Stimulated activated naive B cell treated with anti-CD40 and anti-IgM and Interleukin-4, amounts not matched to agents 10 μg/mL and 1 μg/mL and 100 μg/mL, for 72 hours (primary cell): ENCODE results near the gene LPCAT1.

Experiments
- ATAC-seq, 2 donors: fragments of 150-1000 bp; cut with Tn5 transposase; replicated peaks; 2 replicates each; pipeline ENCODE4 v1.10.0; 2021; ENCODE audit warnings: moderate library complexity in 1 of 2
- DNase-seq: peaks from one replicate; pipeline ENCODE4 v3.0.0; 2021
- H3K27ac Mint-ChIP-seq: one replicate; pipeline ENCODE4 v1.8.0; 2022; ENCODE audit warnings: mild to moderate bottlenecking, mixed read lengths
- H3K27me3 Mint-ChIP-seq, 2 donors: one replicate each; pipeline ENCODE4 v1.8.0; 2022; ENCODE audit warnings: mixed read lengths in 2 of 2
- H3K36me3 Mint-ChIP-seq, 2 donors: one replicate each; pipeline ENCODE4 v1.8.0; 2022; ENCODE audit warnings: mixed read lengths in 2 of 2, mild to moderate bottlenecking in 1 of 2
- H3K4me1 Mint-ChIP-seq, 2 donors: one replicate each; pipeline ENCODE4 v1.8.0; 2022; ENCODE audit warnings: mixed read lengths in 2 of 2, mild to moderate bottlenecking in 1 of 2
- H3K4me3 Mint-ChIP-seq, 2 donors: one replicate each; pipeline ENCODE4 v1.8.0; 2022; ENCODE audit warnings: mild to moderate bottlenecking in 2 of 2, mixed read lengths in 2 of 2, moderate library complexity in 1 of 2
- H3K9me3 Mint-ChIP-seq, 2 donors: one replicate each; pipeline ENCODE4 v1.8.0; 2022; ENCODE audit warnings: mixed read lengths in 2 of 2, mild to moderate bottlenecking in 1 of 2

Gene LPCAT1

GRCh38 chr5:1470762-1471211 lies 53.0 kb downstream of the LPCAT1 start:
- no peaks in the 10 kb centered on the region for H3K27me3 Mint-ChIP-seq
- peaks cover 69 to 80% of the 10 kb centered on the region in 2 donors for H3K36me3 Mint-ChIP-seq
- no peak overlapping the region for H3K27ac Mint-ChIP-seq
- ATAC-seq (no peak), DNase-seq (no peak)
- H3K4me3 Mint-ChIP-seq: no peak overlapping the region
- peaks cover 24 to 44% of the 10 kb centered on the region in 2 donors for H3K4me1 Mint-ChIP-seq
- peaks cover 0 to 2% of the 10 kb centered on the region in 2 donors for H3K9me3 Mint-ChIP-seq

GRCh38 chr5:1468629-1469527 lies 54.9 kb downstream of the LPCAT1 start:
- Mint-ChIP-seq H3K9me3 (peaks cover 8 to 9% of the 10 kb centered on the region in 2 donors), H3K4me1 (peaks cover 28 to 44% of the 10 kb centered on the region in 2 donors), H3K27me3 (no peaks in the 10 kb centered on the region), H3K27ac (peak overlapping the region; percentile 96), H3K36me3 (peaks cover 71 to 86% of the 10 kb centered on the region in 2 donors), H3K4me3 (no peak overlapping the region)
- DNase-seq (no peak), ATAC-seq (no peak)

DNA sequence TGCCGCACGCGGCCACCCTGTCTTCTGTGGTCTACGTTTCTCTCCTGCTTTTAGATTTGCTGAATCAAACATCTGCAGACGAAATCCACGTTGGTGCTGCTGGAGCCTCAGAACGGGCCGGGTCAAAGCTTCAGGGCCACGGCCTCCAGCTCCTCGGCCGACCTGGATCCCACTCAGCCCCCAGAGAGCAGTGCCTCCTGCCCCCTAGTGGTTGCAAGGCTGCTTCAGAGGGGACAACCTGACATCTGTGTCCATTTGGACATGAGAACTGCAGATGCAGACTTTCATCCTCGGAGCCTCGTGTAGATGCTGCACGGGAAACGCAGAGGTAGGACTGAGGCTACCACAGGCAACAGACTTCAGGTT lies 55.5 kb downstream of the LPCAT1 start:
- Mint-ChIP-seq H3K4me3 (peak overlapping the region in 1 of 2 donors; percentile 48), H3K9me3 (peaks cover 8 to 9% of the 10 kb centered on the region in 2 donors), H3K27ac (peak overlapping the region; percentile 96), H3K36me3 (peaks cover 72 to 86% of the 10 kb centered on the region in 2 donors), H3K27me3 (no peaks in the 10 kb centered on the region), H3K4me1 (peaks cover 28 to 44% of the 10 kb centered on the region in 2 donors)
- DNase-seq (no peak), ATAC-seq (peak; percentile 26 to 38)

GRCh38 chr5:1467341-1468246 lies 56.2 kb downstream of the LPCAT1 start:
- H3K27me3 Mint-ChIP-seq: no peaks in the 10 kb centered on the region
- no peak for ATAC-seq
- no peak for DNase-seq
- peaks cover 8 to 9% of the 10 kb centered on the region in 2 donors for H3K9me3 Mint-ChIP-seq
- peak overlapping the region; percentile 96 for H3K27ac Mint-ChIP-seq
- peaks cover 69 to 82% of the 10 kb centered on the region in 2 donors for H3K36me3 Mint-ChIP-seq
- peaks cover 26 to 44% of the 10 kb centered on the region in 2 donors for H3K4me1 Mint-ChIP-seq
- H3K4me3 Mint-ChIP-seq: peak overlapping the region; percentile 37 to 48

GRCh38 chr5:1466631-1467265 lies 57.0 kb downstream of the LPCAT1 start:
- peaks cover 68 to 83% of the 10 kb centered on the region in 2 donors for H3K36me3 Mint-ChIP-seq
- no peaks in the 10 kb centered on the region for H3K27me3 Mint-ChIP-seq
- H3K27ac Mint-ChIP-seq: peak overlapping the region; percentile 80
- ATAC-seq: no peak
- H3K4me1 Mint-ChIP-seq: peaks cover 23 to 39% of the 10 kb centered on the region in 2 donors
- DNase-seq: no peak
- peaks cover 8 to 9% of the 10 kb centered on the region in 2 donors for H3K9me3 Mint-ChIP-seq
- no peak overlapping the region for H3K4me3 Mint-ChIP-seq

- ATAC-seq: no peak
- Mint-ChIP-seq H3K27me3 (no peaks in the 10 kb centered on the region), H3K4me1 (peaks cover 16 to 32% of the 10 kb centered on the region in 2 donors), H3K36me3 (peaks cover 67 to 83% of the 10 kb centered on the region in 2 donors), H3K9me3 (peaks cover 8 to 9% of the 10 kb centered on the region in 2 donors), H3K27ac (peak overlapping the region; percentile 65), H3K4me3 (peak overlapping the region in 1 of 2 donors; percentile 36)
- DNase-seq: no peak
Observed at GRCh38 chr5:1465966-1466471, 57.7 kb downstream of the LPCAT1 start.

GRCh38 chr5:1465117-1465516 lies 58.6 kb downstream of the LPCAT1 start:
- H3K27me3 Mint-ChIP-seq: no peaks in the 10 kb centered on the region
- peak overlapping the region in 1 of 2 donors; percentile 61 for H3K4me3 Mint-ChIP-seq
- H3K27ac Mint-ChIP-seq: peak overlapping the region; percentile 59
- no peak for ATAC-seq
- H3K36me3 Mint-ChIP-seq: peaks cover 71 to 87% of the 10 kb centered on the region in 2 donors
- no peak for DNase-seq
- peaks cover 11 to 24% of the 10 kb centered on the region in 2 donors for H3K4me1 Mint-ChIP-seq
- peaks cover 8 to 9% of the 10 kb centered on the region in 2 donors for H3K9me3 Mint-ChIP-seq

DNA sequence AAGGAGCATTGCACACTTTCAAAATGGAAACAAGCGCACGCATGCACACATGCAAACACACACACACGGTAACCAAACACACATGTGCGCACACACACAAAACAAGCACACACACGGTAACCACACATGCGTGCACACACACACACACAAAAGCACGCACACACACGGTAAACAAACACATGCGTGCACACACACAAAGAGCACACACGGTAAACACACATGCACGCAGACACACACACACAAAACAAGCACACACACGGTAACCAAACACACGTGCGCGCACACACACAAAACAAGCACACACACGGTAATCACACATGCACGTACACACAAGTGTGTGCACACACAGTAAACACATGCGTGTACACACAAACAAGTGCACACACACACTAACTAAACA lies 59.2 kb downstream of the LPCAT1 start:
- peaks cover 8 to 9% of the 10 kb centered on the region in 2 donors for H3K9me3 Mint-ChIP-seq

DNA sequence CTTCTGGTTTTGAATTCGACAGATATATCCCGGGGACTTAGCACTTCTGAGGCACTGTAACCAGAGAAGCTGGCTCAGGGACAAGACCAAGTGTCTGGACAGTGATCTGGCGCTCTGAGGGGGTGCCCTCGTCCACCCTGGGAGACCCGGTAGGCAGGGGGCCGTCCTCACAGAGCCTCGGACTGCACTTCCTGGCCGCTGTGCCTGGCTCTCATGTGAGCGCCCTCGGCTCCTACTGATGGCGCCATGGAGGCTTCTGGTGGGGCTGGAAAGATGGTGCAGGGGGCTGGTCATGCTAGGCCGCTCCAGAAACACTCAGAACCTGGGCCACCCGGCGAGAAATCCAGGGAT lies 59.7 kb downstream of the LPCAT1 start:
- Mint-ChIP-seq H3K9me3 (peaks cover 8 to 9% of the 10 kb centered on the region in 2 donors), H3K27me3 (no peaks in the 10 kb centered on the region), H3K36me3 (peaks cover 75 to 86% of the 10 kb centered on the region in 2 donors), H3K27ac (no peak overlapping the region), H3K4me3 (no peak overlapping the region), H3K4me1 (peaks cover 10 to 15% of the 10 kb centered on the region in 2 donors)
- DNase-seq (no peak), ATAC-seq (no peak)

More for the DNA sequence above, 59.2 kb downstream of the LPCAT1 start:
- Mint-ChIP-seq H3K27ac (peak overlapping the region; percentile 56), H3K4me1 (peaks cover 10 to 18% of the 10 kb centered on the region in 2 donors), H3K27me3 (no peaks in the 10 kb centered on the region), H3K4me3 (no peak overlapping the region), H3K36me3 (peaks cover 75 to 88% of the 10 kb centered on the region in 2 donors)
- ATAC-seq: no peak
- DNase-seq: no peak

- H3K27me3 Mint-ChIP-seq: no peaks in the 10 kb centered on the region
- H3K4me1 Mint-ChIP-seq: peaks cover 9 to 11% of the 10 kb centered on the region in 2 donors
- peaks cover 71 to 84% of the 10 kb centered on the region in 2 donors for H3K36me3 Mint-ChIP-seq
- ATAC-seq (no peak), DNase-seq (no peak)
- no peak overlapping the region for H3K4me3 Mint-ChIP-seq
- H3K27ac Mint-ChIP-seq: no peak overlapping the region
- H3K9me3 Mint-ChIP-seq: peaks cover 8 to 9% of the 10 kb centered on the region in 2 donors
Observed at GRCh38 chr5:1463326-1464095, 60.2 kb downstream of the LPCAT1 start.

DNA sequence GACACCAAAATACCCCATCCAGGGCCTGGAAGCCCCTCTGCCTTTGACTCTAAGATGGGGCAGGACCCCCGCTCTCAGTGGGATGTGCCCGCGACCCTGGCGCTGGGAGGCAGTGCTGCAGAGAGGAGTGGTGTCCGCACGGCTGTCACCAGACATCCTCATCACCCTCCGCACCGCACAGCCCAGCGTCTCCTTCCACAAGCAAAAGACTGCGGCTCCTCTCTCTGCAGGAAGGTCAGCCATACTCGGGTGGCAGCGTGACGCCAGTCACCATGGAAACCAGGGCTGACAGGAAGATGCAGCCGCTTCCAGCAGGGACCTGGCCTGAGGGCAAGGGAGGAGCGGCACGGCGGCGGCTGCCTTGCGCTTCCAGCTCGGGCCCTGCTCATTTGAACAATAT lies 61.4 kb downstream of the LPCAT1 start:
- Mint-ChIP-seq H3K27me3 (no peaks in the 10 kb centered on the region), H3K27ac (peak overlapping the region; percentile 25), H3K4me3 (no peak overlapping the region), H3K9me3 (peaks cover 8 to 9% of the 10 kb centered on the region in 2 donors), H3K36me3 (peaks cover 59 to 78% of the 10 kb centered on the region in 2 donors), H3K4me1 (peaks cover 0 to 4% of the 10 kb centered on the region in 2 donors)
- no peak for ATAC-seq
- DNase-seq: no peak

DNA sequence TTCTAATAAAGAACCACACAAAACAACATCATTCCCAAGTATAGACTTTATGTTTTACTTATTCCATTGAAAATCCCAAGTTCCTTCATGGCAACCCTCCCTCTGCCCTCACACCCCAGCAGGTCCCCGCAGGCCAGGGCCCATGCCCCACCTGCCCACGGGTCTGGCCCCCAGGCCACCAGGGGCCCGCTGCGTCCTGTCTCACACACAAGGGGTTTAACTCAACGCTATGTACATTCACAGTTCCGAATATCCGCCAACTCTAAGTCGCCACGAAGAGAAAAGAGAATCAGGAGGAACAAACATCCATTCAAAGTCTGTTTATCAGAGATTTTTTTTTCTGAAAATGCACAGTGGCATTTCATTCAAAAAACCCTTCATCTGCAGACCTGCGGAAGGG lies 62.4 kb downstream of the LPCAT1 start:
- no peak overlapping the region for H3K27ac Mint-ChIP-seq
- no peaks in the 10 kb centered on the region for H3K27me3 Mint-ChIP-seq
- peaks cover 12 to 13% of the 10 kb centered on the region in 2 donors for H3K9me3 Mint-ChIP-seq
- DNase-seq: no peak
- no peak overlapping the region for H3K4me3 Mint-ChIP-seq
- H3K4me1 Mint-ChIP-seq: peaks cover 0 to 6% of the 10 kb centered on the region in 2 donors
- peaks cover 57 to 76% of the 10 kb centered on the region in 2 donors for H3K36me3 Mint-ChIP-seq
- no peak for ATAC-seq
